HepG2 (cell line): ENCODE data around the gene ZNF821.

Experiments used
- AHR ChIP-seq: IDR thresholded peaks from 2 replicates; pipeline ENCODE4 v1.6.1; 2018; ENCODE audit warnings: missing genetic modification reagents, missing compliant biosample characterization
- GABPA ChIP-seq, 2 experiments: IDR thresholded peaks; 2 replicates each; pipeline ENCODE4 v1.6.1; 2011 to 2016; ENCODE audit warnings: low read depth in 2 of 2, low read length in 1 of 2, missing biosample characterization in 1 of 2, missing genetic modification characterization in 1 of 2
- JUNB ChIP-seq: sonication (generic); formaldehyde crosslinking; IDR thresholded peaks from 2 replicates; pipeline ENCODE4 v1.8.0; 2022; ENCODE audit warnings: missing genetic modification reagents, mild to moderate bottlenecking, borderline replicate concordance
- POLR2AphosphoS2 ChIP-seq: IDR thresholded peaks from 2 replicates; pipeline ENCODE4 v1.6.1; 2011; ENCODE audit warnings: low read depth, low read length, improper control_type of control experiment
- TIGD3 ChIP-seq: sonication (generic); formaldehyde crosslinking; IDR thresholded peaks from 2 replicates; pipeline ENCODE4 v1.5.1; 2020; ENCODE audit warnings: mild to moderate bottlenecking, missing genetic modification reagents, borderline replicate concordance
- ZMYM2 ChIP-seq: sonication (generic); formaldehyde crosslinking; IDR thresholded peaks from 2 replicates; pipeline ENCODE4 v1.8.0; 2022; ENCODE audit warnings: mild to moderate bottlenecking, missing genetic modification reagents
- ZNF274 ChIP-seq: sonication (generic); formaldehyde crosslinking; IDR thresholded peaks from 2 replicates; pipeline ENCODE4 v1.5.1; 2020; ENCODE audit warnings: mild to moderate bottlenecking, missing genetic modification reagents
- ZNF282 ChIP-seq: fragments of 450-650 bp; IDR thresholded peaks from 2 replicates; pipeline ENCODE4 v1.6.1; 2018; ENCODE audit not compliant: partially characterized antibody
- ZNF75D ChIP-seq: sonication (generic); formaldehyde crosslinking; IDR thresholded peaks from 2 replicates; pipeline ENCODE4 v1.8.1; 2023; ENCODE audit warnings: missing genetic modification reagents, mild to moderate bottlenecking, borderline replicate concordance

- TF ChIP-seq AHR (CRISPR knock-in tag) (no peak), ZNF282 (no peak), TIGD3 (CRISPR knock-in tag) (no peak), ZNF274 (CRISPR knock-in tag) (no peak), JUNB (CRISPR knock-in tag) (no peak), GABPA (IDR thresholded peaks at IDR 0.05; ENCODE audit: low read depth, low read length) (no peak), GABPA (CRISPR knock-in tag; IDR thresholded peaks at IDR 0.05; ENCODE audit: low read depth) (no peak), POLR2AphosphoS2 (no peak), ZMYM2 (CRISPR knock-in tag) (no peak), ZNF75D (CRISPR knock-in tag) (no peak)
Observed at GRCh38 chr16:71843572-71843971, 40.4 kb downstream of the ZNF821 start.
